ENCODE data around the gene LOXHD1. TPM values are rescaled to one million over a fixed set of nuclear protein-coding genes. Genes with fewer than 3 reads are reported as not detected.

LOXHD1 gene
- total RNA-seq, 1 experiment from 2014 or later, result 25.5 TPM

DNA sequence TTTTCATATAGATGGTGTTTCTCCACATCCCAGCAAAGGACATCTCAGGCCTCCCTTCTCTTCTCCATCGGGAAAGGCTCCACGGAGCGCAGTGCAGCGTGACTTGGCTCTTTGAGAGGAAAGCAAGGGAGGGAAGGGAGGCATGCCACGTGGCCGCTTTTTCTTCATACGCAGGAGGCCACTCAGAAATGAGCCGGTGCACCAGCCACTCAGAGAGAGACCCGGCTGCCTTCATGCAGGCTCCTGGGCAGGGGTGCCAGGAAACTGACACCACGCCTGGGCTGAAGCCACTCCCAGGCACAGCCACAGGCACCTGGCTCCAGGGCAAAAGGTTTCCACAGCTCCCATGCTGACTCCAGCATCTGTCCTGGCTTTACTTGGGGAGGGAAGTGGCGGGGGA, 11.1 kb upstream of the LOXHD1 start:
- CTCF ChIA-PET, result interaction anchor here (1.8 kb wide), 1 partner anchor 10 kb away, joined by 6 read pairs; no protein-coding TSS in a partner anchor
- H3K27ac ChIP-seq (ENCODE audit: low read depth, low read length, poor library complexity, severe bottlenecking), result no peak overlapping the region
- H3K4me1 ChIP-seq (ENCODE audit: insufficient read depth, low read length, poor library complexity, severe bottlenecking), result peaks cover 12% of the 10 kb centered on the region
- H3K9me3 ChIP-seq (ENCODE audit: low read depth, low read length, poor library complexity, severe bottlenecking), result no peaks in the 10 kb centered on the region
- POLR2A ChIA-PET (ENCODE audit: low non-redundant PET), result no interaction called here
- no peaks in the 10 kb centered on the region for H3K36me3 ChIP-seq (ENCODE audit: insufficient read depth, low read length, poor library complexity, severe bottlenecking)
- no TSS peak for BruUV-seq (replicated peaks)
- intact Hi-C loops (cut with micrococcal nuclease; ENCODE audit: unreplicated experiment), result no loop called here
- H3K27me3 ChIP-seq (replicated peaks; ENCODE audit: insufficient read depth, low read depth, low read length, poor library complexity), result no peaks in the 10 kb centered on the region
- DNase-seq (ENCODE audit: low spot score), result no peak
- no peak for TF ChIP-seq EZH2 (IDR thresholded peaks at IDR 0.05; ENCODE audit: borderline replicate concordance, low read depth, low read length, poor library complexity, severe bottlenecking)
- TF ChIP-seq, protein P1, sequence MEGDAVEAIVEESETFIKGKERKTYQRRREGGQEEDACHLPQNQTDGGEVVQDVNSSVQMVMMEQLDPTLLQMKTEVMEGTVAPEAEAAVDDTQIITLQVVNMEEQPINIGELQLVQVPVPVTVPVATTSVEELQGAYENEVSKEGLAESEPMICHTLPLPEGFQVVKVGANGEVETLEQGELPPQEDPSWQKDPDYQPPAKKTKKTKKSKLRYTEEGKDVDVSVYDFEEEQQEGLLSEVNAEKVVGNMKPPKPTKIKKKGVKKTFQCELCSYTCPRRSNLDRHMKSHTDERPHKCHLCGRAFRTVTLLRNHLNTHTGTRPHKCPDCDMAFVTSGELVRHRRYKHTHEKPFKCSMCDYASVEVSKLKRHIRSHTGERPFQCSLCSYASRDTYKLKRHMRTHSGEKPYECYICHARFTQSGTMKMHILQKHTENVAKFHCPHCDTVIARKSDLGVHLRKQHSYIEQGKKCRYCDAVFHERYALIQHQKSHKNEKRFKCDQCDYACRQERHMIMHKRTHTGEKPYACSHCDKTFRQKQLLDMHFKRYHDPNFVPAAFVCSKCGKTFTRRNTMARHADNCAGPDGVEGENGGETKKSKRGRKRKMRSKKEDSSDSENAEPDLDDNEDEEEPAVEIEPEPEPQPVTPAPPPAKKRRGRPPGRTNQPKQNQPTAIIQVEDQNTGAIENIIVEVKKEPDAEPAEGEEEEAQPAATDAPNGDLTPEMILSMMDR (conservative IDR thresholded peaks at IDR 0.05; ENCODE audit: low read depth, low read length), result no peak
- H3K4me3 ChIP-seq (ENCODE audit: low read depth, low read length, poor library complexity, severe bottlenecking), result no peak overlapping the region

DNA sequence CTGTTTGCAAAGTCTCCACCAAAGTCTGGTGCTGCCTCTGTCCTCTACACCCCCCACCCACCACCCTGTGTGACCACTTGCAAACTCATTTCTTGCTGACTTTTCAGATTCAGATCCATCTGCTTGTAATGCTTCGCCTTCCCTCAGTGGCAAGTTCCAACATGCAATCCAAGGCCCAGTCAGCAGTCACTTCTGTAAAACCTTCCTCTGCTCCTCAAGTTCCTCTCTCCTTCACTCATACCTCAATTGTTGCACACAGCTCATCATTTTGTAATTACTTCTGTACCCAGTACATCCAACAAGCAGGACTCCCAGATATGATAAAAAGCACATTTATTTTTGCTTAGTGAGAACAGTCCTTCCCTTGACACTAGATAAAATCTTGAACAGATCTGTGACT, 6.5 kb upstream of the LOXHD1 start:
- no peaks in the 10 kb centered on the region for H3K27me3 ChIP-seq (replicated peaks; ENCODE audit: insufficient read depth, low read depth, low read length, poor library complexity)
- ChIA-PET POLR2A (ENCODE audit: low non-redundant PET) (no interaction called here), CTCF (no interaction called here)
- no peaks in the 10 kb centered on the region for H3K9me3 ChIP-seq (ENCODE audit: low read depth, low read length, poor library complexity, severe bottlenecking)
- intact Hi-C loops (cut with micrococcal nuclease; ENCODE audit: unreplicated experiment), result no loop called here
- BruUV-seq (replicated peaks), result no TSS peak
- H3K4me1 ChIP-seq (ENCODE audit: insufficient read depth, low read length, poor library complexity, severe bottlenecking), result no peaks in the 10 kb centered on the region
- no peaks in the 10 kb centered on the region for H3K36me3 ChIP-seq (ENCODE audit: insufficient read depth, low read length, poor library complexity, severe bottlenecking)
- H3K27ac ChIP-seq (ENCODE audit: low read depth, low read length, poor library complexity, severe bottlenecking), result no peak overlapping the region
- no peak overlapping the region for H3K4me3 ChIP-seq (ENCODE audit: low read depth, low read length, poor library complexity, severe bottlenecking)
- no peak for DNase-seq (ENCODE audit: low spot score)
- TF ChIP-seq, protein P1 (conservative IDR thresholded peaks at IDR 0.05; ENCODE audit: low read depth, low read length), result no peak
- TF ChIP-seq EZH2 (IDR thresholded peaks at IDR 0.05; ENCODE audit: borderline replicate concordance, low read depth, low read length, poor library complexity, severe bottlenecking), result no peak

DNA sequence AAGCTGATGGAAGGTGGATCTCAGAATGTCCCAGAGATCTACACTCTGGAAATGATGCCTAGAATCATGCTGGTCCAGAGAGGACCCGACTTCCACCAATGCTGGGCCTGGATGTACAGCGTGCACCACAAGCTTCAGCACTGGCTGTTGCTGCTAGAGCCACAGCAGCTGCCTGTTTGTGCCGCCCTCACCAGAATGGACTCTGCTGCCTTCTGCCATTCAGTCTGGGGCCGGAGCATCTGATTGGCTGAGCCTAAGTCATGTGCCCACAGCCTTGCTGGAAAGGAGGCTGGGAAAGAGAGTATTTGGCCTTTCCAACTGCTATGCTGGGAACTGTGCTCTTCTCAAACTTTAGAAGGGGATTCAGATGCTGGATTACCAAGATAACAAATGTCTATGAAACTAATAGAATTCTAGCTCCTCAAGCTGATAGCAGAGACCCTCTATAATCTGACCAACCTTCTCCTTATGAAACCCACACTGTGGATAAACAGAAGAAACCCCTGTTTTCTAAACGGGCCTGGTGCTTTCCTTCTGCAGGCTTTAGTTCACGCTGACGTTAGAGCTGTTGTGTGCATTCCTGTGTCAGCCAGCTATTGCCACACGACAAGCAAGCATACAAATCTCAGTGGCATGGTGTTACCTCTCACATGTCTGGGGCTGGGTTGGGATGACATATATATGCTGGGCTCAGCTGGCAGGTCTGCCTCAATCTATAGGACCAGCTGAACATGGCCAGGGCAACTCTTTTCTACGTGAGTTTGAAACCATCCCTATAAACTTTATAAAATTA, 4.1 kb upstream of the LOXHD1 start:
- TF ChIP-seq, protein P1 (conservative IDR thresholded peaks at IDR 0.05; ENCODE audit: low read depth, low read length), result no peak
- TF ChIP-seq EZH2 (IDR thresholded peaks at IDR 0.05; ENCODE audit: borderline replicate concordance, low read depth, low read length, poor library complexity, severe bottlenecking), result no peak
- BruUV-seq (replicated peaks), result no TSS peak
- intact Hi-C loops (cut with micrococcal nuclease; ENCODE audit: unreplicated experiment), result no loop called here
- ChIA-PET POLR2A (ENCODE audit: low non-redundant PET) (no interaction called here), CTCF (no interaction called here)
- Histone ChIP-seq H3K36me3 (ENCODE audit: insufficient read depth, low read length, poor library complexity, severe bottlenecking) (no peaks in the 10 kb centered on the region), H3K4me3 (ENCODE audit: low read depth, low read length, poor library complexity, severe bottlenecking) (no peak overlapping the region), H3K27me3 (replicated peaks; ENCODE audit: insufficient read depth, low read depth, low read length, poor library complexity) (no peaks in the 10 kb centered on the region), H3K4me1 (ENCODE audit: insufficient read depth, low read length, poor library complexity, severe bottlenecking) (no peaks in the 10 kb centered on the region), H3K27ac (ENCODE audit: low read depth, low read length, poor library complexity, severe bottlenecking) (no peak overlapping the region), H3K9me3 (ENCODE audit: low read depth, low read length, poor library complexity, severe bottlenecking) (no peaks in the 10 kb centered on the region)
- DNase-seq (ENCODE audit: low spot score), result peak; percentile 49
